GM21381 (cell line): ENCODE data around the gene MED14.

Experiments
- ATAC-seq: cut with Tn5 transposase; IDR thresholded peaks from one replicate; pipeline ENCODE4 v1.9.1; 2021; ENCODE audit warnings: mild to moderate bottlenecking, moderate library complexity; ENCODE audit not compliant: unreplicated experiment

Gene MED14

GRCh38 chrX:40663880-40664630 is 71.3 kb downstream of the MED14 start:
- ATAC-seq, result no peak

- no peak for ATAC-seq
Observed at GRCh38 chrX:40663078-40663740, 72.1 kb downstream of the MED14 start.

DNA sequence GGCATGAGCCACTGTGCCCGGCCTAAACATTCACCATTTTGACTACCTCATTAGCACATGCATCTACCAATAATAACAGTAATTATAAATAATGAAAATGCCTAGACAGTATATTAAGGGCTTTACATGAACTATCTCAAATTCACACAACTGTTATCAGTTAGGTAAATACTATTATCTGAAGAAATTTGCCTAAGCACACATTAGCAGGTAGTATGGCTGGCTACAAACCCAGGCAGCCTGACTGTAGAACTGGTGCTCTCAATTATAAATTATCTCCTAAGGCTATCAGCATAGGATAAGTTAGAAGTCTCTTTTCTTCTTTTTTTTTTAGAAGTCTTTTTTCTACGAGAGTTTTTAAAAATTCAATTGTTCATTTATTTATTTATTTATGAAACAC is 73.9 kb downstream of the MED14 start:
- no peak for ATAC-seq

DNA sequence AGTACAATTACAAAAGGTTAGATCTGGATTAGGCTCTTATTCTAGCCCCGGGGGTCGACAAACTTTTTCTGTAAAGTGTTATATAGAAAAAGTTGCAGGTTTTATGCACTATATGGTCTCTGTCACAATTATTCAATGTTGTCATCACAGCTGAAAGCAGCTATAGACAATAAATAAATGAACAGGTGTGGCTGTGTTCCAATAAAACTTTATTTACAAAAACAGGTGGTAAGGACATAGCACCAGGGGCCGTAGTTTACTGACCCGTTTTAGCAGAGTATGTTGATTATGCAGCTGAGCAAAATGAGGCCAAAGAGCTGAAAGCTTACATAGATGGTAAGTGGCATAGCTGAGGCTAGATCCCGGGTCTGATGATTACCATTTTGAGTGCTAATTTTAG is 75.0 kb downstream of the MED14 start:
- ATAC-seq, result no peak

DNA sequence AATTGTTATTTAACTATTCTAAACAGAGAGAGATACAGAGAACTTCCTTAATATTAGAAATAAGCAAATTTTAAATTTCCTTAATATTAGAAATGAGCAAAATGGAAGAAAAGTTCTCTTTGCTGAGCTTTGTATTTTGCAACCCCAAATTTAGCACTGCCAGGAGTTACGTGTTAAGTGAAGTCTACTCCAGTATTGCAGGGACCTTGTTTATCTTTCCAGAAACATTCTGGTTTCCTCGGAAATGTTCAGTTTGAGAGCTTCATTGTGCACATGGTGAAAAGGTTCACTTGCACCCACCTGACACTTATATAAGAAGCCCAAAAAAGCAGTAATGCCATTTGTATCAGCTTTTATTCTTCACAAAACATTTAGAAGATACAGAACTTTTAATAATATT is 81.8 kb downstream of the MED14 start:
- no peak for ATAC-seq

- no peak for ATAC-seq
Observed at GRCh38 chrX:40652664-40653063, 82.7 kb downstream of the MED14 start.

GRCh38 chrX:40651620-40652223 is 83.6 kb downstream of the MED14 start:
- no peak for ATAC-seq

DNA sequence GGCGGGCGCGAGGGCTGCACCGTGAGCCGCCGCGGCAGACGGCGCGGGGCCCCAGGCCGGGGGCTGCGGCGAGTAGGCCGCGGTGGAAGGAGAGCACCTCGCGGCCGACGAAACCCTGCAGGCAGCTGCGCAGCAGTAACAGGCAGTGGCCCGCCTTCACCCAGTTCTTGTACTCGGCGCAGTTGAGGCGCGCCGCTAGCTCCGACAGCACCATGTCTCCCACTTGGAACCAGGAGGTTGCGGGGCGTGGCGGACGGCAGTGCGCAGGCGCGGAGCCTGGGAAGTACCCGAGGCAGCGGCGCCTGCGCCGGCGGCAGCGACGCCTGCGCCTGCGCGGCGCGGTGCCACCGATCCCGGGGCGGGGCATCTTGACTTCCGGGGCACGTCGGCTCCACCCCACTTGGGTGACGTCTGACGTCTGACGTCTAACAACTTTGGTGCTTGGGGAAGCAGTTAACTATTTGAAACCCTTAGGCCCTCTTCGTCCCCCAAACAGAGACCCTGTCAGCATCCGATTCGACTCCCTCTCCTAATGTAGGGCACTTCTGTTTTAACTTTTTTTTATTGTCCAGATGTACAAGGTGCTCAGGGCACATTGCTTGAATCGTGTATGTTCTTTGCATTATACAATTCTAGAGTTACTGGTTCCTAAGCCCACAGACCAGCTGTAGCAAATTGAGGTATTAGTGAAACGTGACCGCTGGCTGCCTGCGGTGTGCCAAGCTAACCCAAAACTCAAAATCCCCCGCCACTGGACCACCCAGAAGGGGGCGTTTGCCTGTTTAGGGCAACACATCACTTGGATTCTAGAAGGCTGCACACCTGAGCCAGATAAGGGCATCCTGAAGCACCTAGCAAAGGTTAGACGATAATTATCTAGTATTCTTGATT is 87.8 kb downstream of the MED14 start, which contains the start of gene CXorf38:
CXorf38 (minus strand) TSS at position 255 of the 891 bp plus-strand sequence; CDS start at position 214, 41 bp downstream.
- ATAC-seq, result peak; percentile 59

DNA sequence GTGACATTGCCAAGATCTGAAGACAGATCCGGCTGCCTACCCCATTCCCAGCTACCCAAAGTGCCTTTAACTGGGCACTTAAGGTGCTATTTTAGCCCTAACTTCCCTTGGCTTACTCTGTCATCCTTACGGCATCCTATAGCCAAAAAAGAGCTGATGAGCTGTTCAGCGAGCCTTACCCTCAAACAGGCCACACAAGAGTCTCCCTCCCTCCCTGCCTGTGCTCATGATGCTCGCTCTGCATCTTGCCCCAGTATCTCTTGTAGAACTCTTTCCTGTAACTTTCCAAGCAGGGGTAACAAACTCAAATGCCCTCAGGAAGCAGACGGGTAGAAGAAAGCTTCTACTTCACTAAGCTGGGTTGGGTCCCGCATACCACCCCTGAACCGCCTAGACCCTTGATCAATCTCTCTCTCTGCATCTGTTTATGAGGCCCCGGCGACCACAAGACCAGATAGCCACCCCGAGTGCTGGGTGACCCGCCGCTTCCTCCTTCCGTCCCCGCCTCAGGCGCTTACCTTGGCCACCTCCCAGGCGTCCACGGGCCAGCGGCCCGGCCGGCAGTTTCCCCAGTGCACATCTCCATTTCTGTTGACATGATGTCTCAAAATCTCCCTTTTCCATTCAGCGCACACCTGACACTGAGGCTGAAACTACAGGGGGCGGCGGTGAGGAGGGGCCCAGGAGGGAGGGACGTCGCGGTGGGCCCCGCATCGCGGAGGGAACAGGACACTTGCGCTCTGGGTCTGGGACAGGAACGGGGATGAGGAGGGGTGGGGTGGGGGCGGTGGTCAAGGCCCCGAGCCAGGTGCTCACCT is 88.6 kb downstream of the MED14 start:
- ATAC-seq, result peak; percentile 23

DNA sequence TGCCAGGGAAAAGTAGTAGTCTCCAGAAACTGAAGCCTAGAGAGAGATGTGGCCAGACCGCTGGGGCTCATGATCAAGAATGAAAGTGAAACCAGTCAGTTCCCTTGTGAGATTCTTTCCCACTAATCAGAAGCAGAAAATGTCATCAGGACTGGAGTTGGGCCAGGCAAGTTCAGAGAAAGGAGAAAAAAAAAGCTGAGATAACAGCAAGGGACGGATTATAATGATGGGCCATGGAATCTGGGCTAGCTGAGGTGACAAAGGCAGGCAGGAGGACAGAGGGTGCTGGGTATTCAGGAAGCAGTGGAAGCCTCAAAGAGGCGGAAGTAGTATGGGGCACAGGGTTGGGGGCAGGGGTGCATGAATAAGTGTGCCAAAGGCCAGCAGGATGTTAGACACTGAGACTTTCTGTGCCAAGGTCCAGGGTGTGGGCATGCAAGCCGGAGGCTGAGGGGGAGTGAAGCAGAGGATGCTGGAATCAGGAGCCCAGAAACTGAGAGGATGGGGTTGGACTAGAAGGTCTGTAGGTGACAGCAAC is 90.5 kb downstream of the MED14 start:
- no peak for ATAC-seq

DNA sequence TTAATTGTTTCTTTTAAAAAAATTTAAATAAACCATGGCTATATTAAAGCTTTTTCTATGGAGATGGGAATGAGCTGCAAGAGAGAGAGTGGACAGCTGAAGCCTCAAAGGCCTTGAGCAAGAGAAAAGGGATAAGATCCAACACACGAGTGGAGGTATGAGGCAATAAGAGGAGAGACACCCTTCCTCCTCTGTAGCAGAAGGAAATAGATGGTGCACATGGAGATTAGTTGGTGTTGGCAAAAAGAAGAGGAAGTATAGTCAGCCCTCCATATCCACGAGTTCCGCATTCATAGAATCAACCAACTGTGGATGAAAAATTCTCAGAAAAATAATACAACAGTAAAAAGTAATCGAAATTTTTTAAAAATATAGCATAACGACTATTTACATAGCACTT is 91.2 kb downstream of the MED14 start:
- ATAC-seq, result no peak

GRCh38 chrX:40637687-40638086 is 97.7 kb downstream of the MED14 start:
- ATAC-seq, result no peak

DNA sequence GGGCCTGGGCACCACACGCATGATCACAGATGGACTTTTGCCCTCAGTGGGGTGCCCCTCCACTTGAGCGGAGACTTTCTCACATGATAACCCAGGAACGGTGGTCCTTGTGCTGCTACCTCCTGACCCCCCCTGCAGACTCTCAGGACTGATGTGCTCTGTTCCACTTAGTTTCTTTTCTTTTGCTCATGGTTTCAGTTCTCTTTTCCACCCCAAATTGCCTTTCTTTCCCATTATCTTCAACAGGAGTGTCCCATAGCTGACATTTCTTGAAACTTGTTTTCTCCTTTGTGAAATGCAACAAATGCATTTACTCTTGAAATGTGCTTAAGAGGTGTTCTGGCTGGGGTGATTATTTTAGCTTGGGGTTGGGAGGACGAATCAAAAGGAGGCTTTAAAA is 103.1 kb downstream of the MED14 start:
- no peak for ATAC-seq

GRCh38 chrX:40628506-40628905 is 106.8 kb downstream of the MED14 start:
- ATAC-seq, result no peak

- no peak for ATAC-seq
Observed at GRCh38 chrX:40625294-40625693, 110.0 kb downstream of the MED14 start.

GRCh38 chrX:40623665-40624064 is 111.7 kb downstream of the MED14 start:
- ATAC-seq, result no peak

- no peak for ATAC-seq
Observed at GRCh38 chrX:40623139-40623536, 112.2 kb downstream of the MED14 start, which contains the start of gene MPC1L. Gene MPC1L (plus strand): TSS chrX:40623428. CDS start chrX:40623566, 138 bp downstream.

DNA sequence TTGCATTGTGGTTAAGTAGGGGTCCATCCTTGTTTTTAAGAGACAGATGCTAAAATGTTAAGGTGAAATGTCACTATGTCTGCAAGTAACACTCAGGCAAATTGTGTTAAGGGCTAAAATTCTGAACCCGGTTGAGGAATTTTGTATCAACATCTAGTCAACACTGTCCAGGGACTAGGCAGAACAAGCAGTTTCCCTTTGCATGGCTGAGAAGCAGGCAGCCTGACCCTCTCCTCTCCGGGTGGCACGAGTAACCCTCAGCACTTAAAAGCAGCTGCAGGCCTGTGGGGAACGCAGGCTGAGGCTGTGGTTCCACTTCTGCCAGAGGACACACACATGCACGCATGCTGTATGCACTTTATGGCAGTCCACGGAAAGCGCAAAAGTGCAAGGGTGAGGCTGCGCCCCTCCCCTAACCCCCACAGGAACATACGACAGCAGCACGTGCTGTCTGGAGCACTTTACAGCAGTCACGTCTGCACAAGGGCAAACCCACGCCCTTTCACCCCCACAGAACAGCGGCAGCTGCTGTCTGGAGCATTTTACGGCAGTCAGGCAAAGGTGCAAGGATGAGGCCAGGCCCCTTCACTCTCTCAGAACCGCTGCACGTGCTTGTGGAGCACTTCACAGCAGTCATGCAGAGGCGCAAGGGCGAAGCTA is 112.7 kb downstream of the MED14 start:
- no peak for ATAC-seq

DNA sequence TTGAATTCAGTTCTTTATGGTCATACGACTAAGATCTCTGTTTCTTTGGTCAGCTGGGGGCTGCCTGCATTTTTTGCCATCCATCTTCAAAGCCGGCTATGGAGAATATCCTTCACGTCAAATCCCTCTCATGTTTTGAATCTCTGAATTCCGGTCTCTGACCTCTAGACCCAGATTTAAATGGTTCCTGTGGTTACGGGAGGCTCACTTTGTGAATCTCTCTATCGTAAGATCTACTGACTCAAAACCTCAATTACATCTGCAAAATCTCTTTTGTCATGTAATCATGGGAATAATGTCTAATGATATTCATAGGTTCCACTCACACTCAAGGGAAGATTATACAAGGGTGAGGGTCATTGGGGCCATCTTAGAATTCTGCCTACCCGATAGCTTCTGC is 117.8 kb downstream of the MED14 start:
- ATAC-seq, result no peak
